ENCODE results near the gene PARG. TPM values are rescaled to one million over a fixed set of nuclear protein-coding genes. Genes with fewer than 3 reads are reported as not detected.
A peak's percentile ranks its signal among the peaks of the same experiment; 100 is the strongest.
"Not testable (repeated sequence)": the region's sequence is repeated elsewhere in the genome, so short reads cannot be mapped to it uniquely, and the experiment has no call there.

Gene PARG
- polyA plus RNA-seq, 4 donors, result 31.4 to 42.2 (median 37.1) TPM

DNA sequence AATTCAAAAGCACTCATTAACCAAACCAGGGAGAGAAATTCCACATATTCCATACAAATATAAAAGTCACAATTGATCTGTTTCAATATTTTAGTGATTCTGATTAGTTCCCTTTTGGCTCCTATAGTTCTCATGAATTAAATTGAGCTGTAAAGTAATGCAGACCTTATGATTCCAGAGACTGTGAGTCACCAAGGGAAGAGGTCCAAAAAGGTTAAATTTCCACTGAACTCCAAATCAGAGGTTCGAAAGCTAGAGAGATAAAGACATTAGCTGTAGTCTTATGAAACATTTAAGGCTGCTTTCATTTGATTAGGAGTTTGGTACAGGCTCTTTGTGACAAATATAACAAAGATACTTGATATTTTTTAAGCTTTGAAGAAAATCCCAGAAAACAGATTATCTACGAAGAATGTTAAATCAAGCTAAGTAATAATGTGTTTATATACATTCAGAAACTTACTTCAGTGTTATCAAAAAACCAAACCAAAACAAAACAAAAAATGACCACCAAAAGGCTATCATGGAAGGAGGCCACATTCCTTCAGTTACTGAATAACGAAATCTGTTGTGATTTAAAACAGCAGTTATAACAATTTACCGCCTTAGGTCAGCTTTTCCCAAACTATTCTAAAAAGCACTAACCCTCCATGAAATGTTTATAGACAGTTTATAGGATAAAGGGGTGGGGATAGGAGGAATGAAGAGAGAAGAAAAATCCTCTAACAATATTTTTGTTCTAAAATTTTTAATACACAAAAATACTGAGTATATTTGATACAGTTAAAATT, 33.3 kb downstream of the PARG start:
- DNase-seq (ENCODE audit: low read depth in 4 of 4, low spot score in 2 of 4), result not testable (repeated sequence)

DNA sequence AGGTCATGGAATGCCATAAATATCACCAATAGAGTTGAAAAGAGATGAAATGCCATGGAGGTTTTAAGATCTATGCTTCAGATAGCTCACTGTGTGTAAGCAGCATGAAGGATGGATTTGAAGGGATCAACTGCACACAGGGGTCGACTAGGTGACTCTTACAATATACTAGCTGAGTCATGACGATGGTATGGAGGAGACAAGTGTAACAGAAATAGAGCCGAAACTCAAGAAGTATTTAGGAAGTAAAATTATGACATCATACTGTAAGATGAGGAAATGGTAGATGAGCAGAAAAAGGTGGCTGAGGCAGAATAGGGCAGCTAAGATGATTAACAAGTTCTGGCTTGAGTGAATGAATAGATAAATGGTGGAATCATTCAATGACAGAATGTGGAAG, 38.0 kb downstream of the PARG start:
- not testable (repeated sequence) for DNase-seq (ENCODE audit: low read depth in 4 of 4, low spot score in 2 of 4)

DNA sequence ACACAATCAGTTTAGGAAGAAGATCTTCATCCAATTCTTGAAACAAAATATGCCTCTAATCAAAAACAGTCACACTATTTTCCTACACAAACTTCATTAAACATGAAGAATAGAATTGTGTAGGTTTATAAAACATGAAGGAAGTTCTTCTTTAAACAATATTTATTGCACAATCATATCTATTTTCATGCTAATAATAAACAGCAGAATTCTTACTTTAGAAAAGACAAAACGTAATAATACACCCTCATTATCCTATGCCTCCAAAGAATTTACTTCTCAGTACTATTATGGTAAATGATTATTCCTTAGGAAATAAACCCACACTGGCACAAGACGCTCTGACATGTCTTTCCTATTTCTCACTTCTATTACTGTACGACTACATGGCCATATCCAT, 41.4 kb downstream of the PARG start:
- DNase-seq (ENCODE audit: low read depth in 4 of 4, low spot score in 2 of 4), result not testable (repeated sequence)

DNA sequence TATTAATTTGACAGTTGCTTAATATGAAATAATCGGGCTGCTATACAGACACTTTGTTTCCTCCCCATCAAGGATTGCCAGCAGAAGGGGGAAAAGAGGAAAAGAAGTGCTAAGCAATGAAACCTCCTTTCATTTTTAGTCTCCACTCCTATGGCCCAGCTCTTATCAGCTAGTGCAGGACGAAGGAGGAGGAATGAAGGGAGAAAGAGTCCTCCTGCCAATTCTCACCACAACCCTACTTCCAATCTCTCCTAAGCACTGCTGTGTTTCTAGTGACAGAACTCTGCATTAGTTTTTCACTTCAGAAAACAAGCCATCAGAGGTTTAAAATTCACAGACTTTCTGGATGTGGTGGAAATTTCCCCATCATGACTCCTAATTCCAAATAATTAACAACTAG, 41.8 kb downstream of the PARG start:
- not testable (repeated sequence) for DNase-seq (ENCODE audit: low read depth in 4 of 4, low spot score in 2 of 4)

DNA sequence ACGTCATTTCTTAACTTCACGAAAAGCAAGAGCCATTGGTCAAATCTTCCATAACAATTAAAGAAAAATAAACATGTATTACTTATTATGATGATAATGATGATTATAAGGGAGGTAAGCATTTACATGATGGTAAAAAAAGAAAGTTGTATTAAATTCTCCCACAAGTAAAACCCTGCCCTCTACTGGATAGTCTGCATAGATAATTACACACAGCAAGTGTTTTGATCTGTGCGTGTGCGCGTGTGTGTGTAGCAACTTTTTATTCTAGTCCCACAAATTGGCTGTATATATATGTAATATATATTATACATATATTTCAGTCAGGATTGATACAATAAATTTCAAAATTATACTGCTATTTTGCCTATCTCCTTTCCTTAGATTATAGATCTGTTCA, 51.8 kb downstream of the PARG start:
- DNase-seq (ENCODE audit: low read depth in 4 of 4, low spot score in 2 of 4), result not testable (repeated sequence)

DNA sequence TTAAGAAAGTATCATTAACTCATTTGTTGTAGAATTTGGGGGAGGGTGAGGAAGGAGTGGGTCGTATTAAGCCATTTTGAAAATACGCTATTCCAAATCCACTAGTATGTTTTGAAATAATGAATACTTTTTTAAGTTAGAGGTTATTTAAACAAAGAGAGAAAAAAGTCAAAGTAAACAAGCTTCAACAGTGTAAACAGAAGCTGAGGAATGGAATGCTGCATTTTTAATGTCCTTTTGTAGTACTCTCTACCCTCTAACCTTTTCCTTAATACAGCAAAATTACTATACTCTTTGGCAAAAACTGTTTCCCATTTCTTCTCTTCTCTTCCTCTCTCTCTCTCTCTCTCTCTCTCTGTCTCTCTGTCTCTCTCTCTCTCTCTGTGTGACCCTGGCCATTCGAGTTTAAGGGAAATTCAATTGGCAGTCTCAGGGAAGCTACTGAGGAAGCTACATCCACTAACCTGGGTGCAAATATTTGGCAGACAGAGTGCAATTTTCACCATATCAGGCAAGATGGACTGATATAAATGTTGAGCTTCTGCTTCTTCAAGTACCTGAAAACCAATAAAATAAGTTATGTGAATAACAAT, 57.0 kb downstream of the PARG start:
- DNase-seq (ENCODE audit: low read depth in 4 of 4, low spot score in 2 of 4), result not testable (repeated sequence)

DNA sequence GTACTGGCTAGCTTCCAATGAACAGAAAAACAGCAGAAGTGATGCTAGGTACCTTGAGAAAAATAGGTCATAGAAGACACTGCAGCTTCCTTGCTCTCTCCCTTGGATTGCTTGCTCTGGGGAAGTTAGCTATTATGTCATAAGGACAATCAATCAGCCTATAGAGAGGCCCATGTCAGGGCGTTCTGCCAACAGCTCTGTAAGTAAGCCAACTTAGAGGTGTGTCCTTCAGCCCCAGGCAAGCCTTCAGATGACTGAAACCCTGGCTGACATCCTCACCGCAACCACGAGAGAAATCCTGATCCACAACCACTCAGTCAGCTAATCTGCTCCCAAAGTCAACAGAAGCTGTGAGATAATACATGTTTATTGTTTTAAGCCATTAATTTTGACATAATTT, 58.0 kb downstream of the PARG start:
- not testable (repeated sequence) for DNase-seq (ENCODE audit: low read depth in 4 of 4, low spot score in 2 of 4)

DNA sequence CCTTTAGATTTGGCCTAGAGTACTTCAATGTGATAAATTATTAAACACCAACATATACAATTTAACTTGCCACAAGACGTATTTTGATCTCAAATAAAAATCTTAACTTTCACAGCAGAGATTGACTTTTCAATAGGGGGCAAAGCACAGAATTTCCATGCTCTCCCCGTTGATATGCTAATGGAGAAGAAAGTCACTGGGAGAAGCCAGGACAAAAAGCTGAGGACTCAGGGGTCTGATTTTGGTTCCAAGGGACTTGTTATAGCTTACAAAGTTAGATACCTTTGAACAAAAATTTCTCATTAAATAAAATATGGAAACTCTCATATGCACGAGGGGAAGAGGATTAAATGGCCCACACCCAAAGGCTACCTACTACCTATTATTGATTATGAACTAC, 59.5 kb downstream of the PARG start:
- DNase-seq (ENCODE audit: low read depth in 4 of 4, low spot score in 2 of 4), result not testable (repeated sequence)

DNA sequence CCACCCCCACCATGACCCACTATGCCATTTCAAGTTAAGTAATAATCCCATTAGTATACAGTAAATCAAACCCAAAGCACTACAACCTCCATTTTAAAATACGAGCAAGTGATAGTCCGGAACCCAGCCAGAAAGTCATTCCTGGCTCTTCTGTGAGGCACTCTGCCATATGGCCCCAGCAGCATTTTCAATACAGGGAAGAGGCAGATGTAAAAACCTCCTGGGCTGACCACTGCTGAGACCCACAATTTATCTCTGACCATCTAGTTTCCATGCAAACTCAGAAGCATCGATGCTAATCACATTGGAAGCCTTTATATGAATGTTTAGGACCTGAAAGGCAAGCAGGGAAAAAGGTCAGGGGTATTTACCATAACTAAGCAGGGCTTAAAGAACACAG, 69.1 kb downstream of the PARG start:
- DNase-seq (ENCODE audit: low read depth in 4 of 4, low spot score in 2 of 4), result not testable (repeated sequence)

DNA sequence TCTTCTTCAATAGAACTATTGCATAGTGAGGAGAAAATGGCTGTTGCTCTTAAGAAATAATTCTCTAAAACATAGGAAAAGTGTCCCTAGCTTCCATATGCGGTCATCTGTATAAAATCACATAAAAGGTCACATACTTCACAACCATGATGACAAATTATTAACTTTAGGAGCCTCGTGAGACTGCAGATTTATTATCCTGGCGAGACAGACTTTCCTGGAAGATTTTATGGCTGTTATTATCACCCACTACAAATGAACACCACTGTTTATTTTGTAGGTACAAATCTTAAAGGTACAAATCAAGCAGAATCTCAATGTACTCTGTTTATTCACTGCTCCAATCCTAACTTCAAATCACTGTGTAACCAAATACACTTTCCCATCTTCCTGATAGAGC, 70.4 kb downstream of the PARG start:
- DNase-seq (ENCODE audit: low read depth in 4 of 4, low spot score in 2 of 4), result not testable (repeated sequence)

DNA sequence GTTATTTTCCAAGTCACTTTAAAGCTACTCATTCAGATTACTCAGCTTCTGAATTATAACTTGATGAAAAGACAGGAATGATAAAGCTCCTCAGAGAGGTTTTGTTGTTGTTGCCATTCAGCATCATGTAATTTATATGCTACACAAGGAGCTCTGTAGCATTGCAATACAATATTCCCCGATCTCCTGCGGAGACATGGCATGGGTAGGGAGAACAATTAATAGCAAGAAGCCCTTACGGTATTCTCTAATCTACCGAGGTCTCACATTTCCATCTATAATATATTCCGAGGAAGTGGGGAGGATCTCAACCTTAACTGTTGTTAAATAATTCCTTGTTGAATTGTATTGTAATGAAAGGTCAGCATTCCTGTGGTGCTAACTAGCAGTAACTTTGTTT, 81.9 kb downstream of the PARG start:
- DNase-seq (ENCODE audit: low read depth in 4 of 4, low spot score in 2 of 4), result not testable (repeated sequence)

DNA sequence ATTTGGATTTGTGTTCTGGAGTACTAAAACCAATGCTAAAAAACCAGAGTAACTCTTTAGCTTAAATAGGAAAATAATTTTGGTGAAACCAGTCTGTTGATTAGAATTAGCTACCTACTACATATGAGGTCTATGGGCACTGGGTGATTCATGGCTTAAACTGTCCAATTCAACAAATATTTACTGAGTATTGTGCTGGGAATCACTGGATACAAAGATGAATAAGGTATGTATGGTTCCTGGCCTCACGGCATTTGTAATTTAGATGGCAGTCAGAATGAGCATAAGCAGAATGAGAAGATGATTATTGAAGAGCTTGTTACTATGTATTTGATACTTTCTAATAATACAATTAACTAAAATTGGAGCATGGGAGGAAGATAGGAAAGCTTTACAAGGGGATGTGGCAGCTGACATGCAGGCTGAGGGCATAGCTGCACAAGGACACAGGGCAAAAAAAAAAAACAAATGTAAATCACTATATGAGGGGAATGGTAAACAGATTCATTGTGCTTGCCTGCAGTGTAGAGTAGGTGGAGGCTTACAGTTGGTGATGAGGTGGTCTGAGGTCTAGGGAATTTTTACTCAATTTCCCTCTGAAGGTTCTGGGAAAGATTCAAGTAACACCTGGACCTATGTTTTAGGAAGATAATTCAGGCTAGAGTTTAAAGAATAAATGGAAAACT, 83.0 kb downstream of the PARG start:
- DNase-seq (ENCODE audit: low read depth in 4 of 4, low spot score in 2 of 4), result not testable (repeated sequence)

DNA sequence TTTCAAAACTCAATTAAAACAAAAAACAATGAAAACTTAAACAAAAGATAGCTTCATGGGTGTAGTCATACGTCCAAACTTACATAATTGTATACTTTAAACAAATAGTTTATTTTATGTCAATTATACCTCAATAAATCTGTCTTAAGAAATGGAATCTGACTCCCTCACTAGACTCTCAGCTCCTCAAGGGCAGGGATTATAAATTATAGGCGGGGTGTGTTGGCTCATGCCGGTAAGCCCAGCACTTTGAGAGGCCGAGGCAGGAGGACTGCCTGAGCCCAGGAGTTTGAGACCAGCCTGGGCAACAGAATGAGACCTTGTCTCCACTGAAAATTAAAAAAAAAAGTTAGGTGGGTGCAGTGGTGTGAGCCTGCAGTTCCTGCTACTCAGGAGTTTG, 92.3 kb downstream of the PARG start:
- not testable (repeated sequence) for DNase-seq (ENCODE audit: low read depth in 4 of 4, low spot score in 2 of 4)

DNA sequence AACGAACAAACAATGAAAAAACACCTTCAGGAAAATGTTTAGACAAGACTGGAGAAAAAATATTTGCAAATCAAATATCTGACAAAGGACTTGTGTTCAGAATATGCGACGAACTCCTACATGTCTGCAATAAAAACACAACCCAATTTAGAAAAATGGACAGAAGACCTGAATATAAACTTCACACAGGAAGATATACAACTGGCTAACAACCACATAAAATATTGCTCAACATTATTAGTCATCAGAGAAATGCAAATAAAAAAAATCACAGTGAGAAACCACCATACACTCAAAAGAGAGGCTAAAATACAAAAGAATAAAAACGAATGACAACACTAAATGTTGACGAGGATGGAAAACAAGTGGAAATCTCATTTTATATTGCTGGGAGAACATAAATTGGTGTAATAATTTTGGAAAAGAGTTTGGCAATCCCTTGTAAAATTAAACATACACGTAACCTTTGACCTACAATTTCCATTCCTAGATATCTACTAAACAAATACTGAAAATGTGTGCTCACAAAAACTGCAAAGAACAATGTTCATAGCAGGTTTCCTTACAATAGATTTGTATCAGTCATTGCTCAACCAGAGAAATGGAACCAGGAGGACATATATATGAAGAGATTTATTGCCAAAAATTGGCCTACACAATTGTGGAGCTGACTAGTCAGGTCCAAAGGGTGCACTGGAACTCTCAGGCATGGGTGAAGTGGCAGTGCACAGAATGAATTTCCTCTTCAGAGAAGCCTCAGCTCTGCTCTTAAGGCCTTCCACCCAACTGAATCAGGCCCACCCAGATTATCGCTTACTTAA, 96.8 kb downstream of the PARG start:
- DNase-seq (ENCODE audit: low read depth in 4 of 4, low spot score in 2 of 4), result no peak

DNA sequence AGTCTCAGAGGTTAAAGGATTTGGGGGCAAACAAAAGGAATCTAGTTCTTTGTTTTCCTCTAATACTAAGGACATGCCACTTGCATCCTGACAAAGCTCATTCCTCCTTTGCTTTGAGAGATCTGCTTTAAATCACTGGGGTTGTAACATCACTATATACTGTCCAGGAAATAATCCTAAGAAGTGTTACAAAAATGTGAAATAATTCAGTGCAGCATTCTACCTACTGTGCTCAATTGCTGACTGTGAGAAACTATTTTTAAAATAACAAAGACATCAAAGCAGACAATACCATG, 99.5 kb downstream of the PARG start:
- DNase-seq (ENCODE audit: low read depth in 4 of 4, low spot score in 2 of 4), result not testable (repeated sequence)

DNA sequence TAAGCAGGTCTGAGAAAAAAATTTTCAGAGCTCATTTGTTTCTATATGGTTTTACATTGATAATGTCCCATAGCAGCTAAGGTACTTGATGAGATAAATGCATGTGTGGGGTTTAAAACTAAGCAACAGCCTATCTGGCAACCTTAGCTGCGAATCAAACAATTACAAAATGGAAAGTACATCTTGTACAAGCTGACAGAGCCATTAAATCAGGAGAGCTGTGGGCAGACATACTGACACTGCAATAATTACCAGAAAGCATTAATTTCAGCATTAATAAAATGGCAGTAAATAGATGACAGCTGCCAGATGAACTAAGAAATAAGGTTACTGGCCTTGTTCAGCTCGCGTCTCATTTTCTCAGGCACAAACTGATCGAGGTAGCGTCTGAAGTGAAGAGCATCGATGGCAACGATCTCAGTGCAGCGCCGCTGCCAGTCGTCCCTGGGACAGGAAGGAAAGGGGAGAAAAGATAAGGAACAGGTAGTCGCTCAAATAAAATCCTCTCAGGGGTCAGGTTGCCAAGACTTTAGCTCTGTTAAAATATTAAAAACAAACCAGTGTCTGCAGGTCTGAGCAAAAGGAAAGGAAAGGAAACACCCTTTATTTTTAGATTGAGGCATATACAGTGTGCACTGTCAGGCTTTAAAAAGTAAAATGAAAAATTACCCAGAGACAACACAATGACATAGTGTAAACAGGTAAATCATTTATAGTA, 100.1 kb downstream of the PARG start:
- DNase-seq (ENCODE audit: low read depth in 4 of 4, low spot score in 2 of 4), result no peak

DNA sequence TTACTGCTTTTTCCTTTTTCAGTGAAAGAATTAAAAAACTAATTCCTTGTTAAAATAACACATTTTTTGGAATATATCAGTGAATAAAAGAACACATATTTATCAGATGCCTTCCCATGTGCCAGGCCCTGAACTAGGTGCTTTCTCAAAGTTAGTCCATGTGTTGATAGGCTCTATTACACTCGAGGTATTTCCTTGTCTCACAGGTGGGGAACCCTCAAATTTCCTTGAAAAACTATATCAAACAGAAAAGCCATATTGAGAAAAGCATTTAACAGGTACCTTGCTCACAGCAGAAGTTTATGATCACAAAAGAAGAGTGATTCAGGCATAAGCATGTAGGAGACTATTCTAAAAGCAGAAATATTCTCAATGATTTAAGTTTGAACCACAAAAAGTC, 104.1 kb downstream of the PARG start:
- DNase-seq (ENCODE audit: low read depth in 4 of 4, low spot score in 2 of 4), result peak in 1 of 4 donors; percentile 10

DNA sequence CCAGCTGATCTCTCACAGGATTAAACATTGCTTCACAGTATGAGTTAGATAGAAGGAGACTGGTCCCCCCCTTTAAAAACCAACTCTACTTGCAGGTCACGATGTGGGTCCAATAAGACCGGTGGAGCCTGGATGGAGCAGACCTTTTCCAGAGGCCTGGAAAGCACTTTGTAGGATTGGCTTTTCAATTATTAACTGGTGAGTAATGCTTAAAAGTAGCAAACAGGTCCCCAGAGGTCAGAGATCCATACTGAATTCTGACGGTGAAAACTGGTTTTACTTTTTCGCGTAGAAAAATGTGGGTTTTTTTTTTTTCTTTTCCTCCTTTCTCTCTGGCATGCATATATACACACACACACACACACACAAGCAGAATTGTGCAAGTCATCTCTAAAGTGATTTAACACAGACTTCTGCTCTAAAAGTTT, 104.8 kb downstream of the PARG start:
- peak in 2 of 4 donors; percentile 32 to 37 for DNase-seq (ENCODE audit: low read depth in 4 of 4, low spot score in 2 of 4)

DNA sequence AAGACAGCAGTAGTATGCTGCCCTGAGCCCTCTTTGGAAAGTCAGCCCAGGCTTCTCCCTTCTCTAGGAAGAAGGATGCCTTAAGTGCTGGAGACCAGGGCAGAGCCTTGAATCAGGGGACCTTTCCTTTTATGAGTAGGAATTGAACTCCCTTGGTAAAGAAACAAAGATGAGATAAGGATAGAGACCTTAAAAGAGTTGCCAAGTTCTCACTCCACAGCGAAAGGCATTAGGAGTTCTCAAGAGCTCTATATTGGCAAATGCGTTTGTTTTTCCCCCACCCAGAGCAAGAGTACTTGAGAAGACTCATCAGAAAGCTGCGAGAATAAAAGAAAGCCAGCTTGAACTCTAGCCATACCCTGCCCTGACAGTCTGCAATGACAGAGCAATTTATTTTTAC, 106.9 kb downstream of the PARG start:
- DNase-seq (ENCODE audit: low read depth in 4 of 4, low spot score in 2 of 4), result no peak

DNA sequence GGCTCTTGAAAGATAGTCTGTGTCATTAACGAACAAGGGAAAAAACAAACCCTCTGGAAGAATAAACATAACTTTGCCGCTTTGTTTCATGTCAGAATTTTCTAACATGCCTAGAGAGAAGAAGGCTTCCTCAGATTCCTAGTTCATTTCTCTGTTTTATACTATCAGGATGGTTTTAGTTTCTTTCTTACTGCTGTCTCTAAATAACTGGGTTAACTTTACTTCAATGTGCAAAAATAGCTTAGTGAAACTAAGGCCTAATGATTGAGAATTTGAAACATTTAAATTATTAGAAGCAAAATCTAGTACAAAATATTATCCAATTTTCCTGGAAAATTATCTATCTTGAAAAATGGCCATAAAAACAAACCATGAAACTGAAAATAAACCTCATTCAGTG, 107.6 kb downstream of the PARG start:
- DNase-seq (ENCODE audit: low read depth in 4 of 4, low spot score in 2 of 4), result no peak
